HG03175 (cell line): Measurements from ENCODE around the gene MGMT.

Experiments
- ATAC-seq: cut with Tn5 transposase; IDR thresholded peaks from one replicate; pipeline ENCODE4 v1.9.1; 2021; ENCODE audit warnings: mild to moderate bottlenecking, moderate library complexity; ENCODE audit not compliant: unreplicated experiment

Gene MGMT

GRCh38 chr10:129678186-129678585, 211.1 kb downstream of the MGMT start:
- ATAC-seq, result no peak

- no peak for ATAC-seq
Observed at GRCh38 chr10:129679207-129679606, 212.2 kb downstream of the MGMT start.

DNA sequence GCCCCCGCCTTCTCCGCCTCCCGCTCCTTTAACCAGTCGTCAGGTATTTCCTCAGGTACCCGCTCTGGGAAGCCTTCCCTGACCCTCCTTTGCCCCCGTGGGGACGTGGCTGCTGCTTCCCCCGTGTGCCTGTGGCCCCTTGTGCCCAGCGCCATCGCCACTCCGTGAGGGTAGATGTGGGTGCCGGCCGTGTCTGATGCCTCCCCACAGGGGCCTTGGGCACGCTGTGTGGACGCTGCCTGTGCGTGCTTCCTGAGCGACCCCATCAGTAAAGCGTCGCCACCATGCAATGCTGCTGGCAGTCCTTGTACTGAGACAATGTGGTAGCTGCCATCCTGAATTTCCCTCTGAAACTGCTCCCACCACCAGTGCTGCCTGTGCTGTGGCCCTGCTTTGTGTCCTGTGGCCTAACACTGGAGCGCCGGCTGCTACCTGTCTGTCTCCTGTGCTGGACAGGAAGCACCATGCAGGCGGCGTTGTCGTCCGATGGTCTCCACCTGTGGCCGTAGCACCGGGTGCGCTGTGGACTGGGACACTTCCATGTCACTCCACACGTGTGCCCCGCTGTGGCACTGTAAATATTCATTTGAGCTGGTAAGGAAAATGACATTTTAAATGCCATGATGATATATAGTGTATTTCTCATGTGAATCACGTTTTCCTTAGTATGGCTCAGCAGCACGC, 213.8 kb downstream of the MGMT start:
- no peak for ATAC-seq

GRCh38 chr10:129681856-129682255, 214.8 kb downstream of the MGMT start:
- ATAC-seq, result no peak

DNA sequence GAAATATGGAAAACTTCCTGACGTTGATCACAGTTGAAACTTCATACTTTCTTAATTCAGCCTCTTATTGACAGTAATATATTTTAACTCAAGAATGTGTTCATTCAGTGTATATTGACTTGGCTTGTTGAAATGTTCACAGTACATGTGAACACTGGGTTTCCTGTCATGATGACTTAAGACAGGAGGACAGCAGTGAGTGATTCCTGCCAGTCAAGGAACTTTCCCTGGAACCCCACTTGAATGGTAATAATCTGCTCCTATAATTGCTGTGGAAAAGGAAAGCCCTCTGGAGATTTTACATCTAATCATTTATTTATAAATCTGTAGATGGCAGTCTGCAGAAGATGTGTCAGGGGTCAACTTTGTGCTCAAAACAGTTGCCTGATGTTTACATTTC, 216.5 kb downstream of the MGMT start:
- ATAC-seq, result no peak

DNA sequence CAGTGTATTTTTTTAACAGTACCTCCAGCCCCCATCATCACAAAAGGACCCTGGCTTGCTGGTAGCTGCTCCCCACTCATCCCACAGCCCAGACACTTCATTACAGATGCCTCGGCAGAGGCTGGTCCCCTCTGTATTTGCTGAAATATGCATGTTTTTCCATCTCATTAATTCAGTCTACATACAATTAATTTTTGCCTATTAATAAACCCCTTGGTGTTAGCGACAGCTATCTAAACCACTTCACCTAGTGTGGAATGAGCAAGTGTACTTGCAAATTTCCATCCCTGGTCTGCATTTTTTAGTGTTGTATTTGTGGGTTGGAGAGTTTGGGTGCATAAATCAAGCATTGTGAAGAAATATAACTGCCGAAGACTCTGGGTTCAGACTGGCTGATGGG, 216.9 kb downstream of the MGMT start:
- no peak for ATAC-seq

DNA sequence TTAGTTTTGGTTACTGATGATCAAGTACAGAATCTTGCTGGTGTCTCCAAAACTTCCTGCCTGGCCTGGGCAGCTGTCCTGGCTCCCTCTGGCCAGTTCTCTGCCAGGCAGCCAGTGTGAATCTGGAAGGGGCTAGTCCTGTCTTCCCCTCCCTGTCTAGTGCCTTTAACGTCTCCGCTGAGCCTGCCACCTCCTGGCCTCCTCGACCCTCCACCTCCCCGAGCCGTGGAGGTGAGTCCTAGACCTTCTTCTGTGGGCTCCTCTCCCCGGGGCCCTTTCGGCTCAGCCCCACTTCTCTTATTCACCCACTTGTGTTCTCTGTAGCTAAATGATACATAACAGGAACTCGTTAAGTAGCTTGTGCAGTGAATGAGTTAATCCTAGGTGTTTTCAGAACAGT, 218.2 kb downstream of the MGMT start:
- ATAC-seq, result no peak

- ATAC-seq, result no peak
Observed at GRCh38 chr10:129689671-129690071, 222.6 kb downstream of the MGMT start.

DNA sequence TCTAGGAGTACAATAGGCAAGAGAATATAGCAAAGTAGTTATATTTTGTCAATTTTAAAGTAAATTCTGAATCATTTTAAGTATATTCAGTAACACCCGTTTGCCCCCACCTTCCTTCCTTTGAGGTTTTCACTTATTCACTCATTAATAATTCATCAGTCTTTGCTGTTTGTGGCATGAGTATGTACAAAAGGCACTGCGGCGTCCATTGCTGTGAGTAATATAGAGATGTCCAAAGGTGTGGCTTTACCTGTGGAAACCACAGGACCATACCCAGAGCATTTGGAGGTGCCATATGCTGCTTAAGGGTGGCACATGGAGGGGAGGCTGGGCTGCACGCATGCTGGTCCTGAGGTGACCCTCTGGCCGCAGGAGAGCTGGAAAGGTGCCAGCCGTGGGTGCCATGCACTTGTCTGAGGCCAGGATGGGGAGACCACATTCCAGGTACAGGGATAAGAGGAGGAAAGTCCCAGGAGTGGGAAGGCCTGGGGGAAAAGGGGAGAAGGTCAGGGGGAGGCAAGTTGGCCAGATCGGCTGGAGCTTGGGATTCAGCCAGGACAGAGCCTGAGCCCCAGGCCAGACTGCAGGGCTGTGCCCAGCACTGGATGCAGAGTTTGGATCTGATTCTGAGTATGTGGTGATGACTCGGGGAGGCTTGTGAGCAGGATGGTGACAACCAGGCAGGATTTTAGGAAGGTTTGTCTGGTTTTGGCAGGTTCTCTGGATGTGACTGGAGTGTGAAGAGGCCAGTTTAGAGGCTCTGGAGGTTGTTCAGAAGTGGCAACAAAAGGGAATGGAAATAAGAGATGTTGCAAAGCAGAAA, 223.4 kb downstream of the MGMT start:
- ATAC-seq, result no peak

DNA sequence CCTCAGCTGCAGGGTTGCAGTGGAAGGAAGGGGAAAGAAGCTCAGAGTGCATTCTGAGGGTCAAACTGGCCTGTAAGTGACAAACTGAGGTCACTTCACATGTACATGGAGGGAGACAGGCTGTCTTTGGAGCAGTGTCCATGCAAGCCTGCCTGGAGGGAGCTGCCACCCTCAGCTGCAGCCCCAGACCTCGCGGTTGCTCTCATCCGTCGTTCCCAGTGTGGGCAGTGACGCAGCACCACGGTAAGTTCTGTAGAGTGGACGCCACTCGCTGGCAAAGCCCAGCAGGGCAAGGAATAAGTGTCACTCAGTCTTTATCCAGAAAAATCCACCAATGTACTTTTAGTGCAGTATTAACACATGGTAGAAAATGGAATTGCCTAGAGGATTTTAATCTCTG, 225.7 kb downstream of the MGMT start:
- no peak for ATAC-seq

DNA sequence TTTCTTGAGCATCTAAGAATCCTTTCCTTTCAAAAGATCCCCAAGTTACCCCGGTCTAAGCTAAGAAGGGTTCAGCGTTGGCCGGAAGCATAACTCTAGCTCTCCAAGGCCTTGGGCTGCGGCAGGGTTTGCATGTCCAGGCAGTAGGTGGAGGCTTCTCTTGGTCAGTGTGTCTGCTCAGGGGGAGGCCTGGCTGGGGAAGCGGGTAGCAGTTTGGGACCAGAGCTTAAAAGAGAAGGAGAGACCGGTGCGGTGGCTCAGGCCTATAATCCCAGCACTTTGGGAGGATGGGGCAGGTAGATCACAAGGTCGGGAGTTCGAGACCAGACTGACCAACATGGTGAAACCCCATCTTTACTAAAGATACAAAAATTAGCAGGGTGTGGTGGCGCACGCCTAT, 226.3 kb downstream of the MGMT start:
- no peak for ATAC-seq

GRCh38 chr10:129694184-129694583, 227.1 kb downstream of the MGMT start:
- no peak for ATAC-seq

GRCh38 chr10:129694691-129695243, 227.7 kb downstream of the MGMT start:
- ATAC-seq, result no peak

GRCh38 chr10:129695671-129696070, 228.6 kb downstream of the MGMT start:
- no peak for ATAC-seq

DNA sequence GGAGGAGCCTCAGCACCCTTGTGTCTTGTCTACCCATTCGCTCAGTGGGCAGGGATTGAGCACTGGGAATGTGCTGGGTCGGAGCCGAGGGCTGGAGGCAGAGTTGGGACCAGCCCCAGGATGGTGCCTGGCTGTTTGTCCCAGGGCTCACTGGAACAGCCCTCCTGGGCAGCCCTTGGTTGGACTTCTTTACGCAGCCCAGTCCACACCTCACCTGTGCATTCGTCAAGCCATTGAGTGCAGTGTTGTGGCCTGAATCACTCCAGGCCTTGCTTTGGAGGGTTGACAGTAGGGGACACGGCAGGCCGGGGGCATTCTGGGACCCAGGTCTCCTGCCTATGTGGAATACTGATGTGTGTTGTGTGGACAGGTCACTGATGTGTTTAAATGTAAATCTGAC, 229.6 kb downstream of the MGMT start:
- no peak for ATAC-seq

GRCh38 chr10:129697463-129698247, 230.6 kb downstream of the MGMT start:
- no peak for ATAC-seq

DNA sequence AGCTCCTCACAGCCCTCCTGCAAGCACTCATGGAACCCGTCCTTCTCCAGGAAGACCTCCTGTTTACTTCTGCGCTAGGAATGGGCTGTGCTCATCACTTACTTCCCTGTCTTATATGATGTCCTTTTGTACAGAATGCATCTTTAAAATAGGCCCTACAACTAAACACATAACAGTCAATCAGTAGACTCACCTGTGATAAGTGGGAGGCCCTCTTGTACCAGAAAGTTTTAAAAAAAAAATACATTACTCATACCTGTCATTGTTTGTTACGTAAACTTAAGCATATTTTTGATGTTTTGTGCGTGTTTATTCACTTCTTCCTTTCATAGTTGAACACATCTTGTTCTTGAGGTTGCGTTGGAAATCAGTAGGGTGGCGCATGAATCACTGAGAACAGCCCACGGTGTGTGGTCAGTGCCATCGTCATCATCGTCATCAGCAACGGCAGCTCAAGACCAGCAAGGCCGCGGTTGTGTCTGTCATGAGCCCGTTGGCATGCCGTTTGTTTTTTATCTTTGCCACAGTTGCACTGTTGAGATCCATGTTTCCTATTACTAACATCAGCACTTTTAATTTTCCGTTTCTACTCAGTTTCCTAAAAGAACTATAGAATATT, 232.8 kb downstream of the MGMT start:
- ATAC-seq, result no peak

DNA sequence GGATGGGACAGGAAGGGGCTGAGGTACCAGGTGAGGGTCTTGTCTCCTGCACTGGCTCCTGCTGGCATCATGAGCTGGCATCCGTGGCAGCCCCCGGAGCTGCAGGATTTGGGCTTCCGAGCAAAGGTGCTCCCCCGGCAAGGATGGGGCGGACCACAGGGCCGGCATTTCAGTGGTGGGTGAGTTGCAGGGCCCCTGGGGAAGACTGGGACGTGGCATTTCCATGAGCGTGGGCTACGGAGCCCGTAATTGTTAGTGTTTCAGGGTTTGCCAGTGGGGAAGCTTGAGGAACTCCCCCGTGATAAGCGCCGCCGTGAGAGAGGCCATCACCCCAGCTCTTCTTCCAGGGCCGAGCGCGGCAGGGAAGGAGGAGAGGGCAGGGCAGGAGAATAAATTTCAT, 235.6 kb downstream of the MGMT start:
- ATAC-seq, result no peak

GRCh38 chr10:129703287-129704137, 236.5 kb downstream of the MGMT start:
- ATAC-seq, result no peak

DNA sequence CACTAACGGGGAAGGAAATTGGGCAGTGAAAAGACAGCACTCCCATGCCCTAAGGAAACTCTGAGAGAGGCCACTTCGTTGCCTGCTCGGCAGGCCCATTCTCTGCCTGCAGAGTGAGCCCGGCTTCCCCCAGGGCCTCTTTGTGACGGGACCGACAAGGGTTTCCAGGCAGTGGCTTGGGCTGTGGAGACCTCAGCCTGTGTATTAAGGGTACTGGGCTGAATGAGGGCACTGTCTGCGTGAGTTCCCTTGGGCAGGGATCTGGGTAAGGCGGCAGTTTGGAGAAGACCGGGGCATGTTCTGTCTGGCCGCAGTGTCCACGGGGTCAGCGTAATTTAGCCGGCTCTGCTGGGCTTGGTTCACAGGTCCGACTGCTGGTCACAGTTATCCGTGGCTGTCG, 237.2 kb downstream of the MGMT start:
- no peak for ATAC-seq
